Activated CD8-positive, alpha-beta memory T cell treated with anti-CD3 and anti-CD28 coated beads for 24 hours (primary cell): Measurements from ENCODE around the gene SLC41A1.

Source experiments
- DNase-seq: peaks from one replicate; pipeline ENCODE4 v3.0.0-alpha.2; 2020

SLC41A1 gene

GRCh38 chr1:205817988-205818387 is 5.0 kb upstream of the SLC41A1 start:
- DNase-seq, result no peak

GRCh38 chr1:205817364-205817763 is 4.4 kb upstream of the SLC41A1 start:
- no peak for DNase-seq

GRCh38 chr1:205813755-205814058 is 709 bp upstream of the SLC41A1 start:
- no peak for DNase-seq

GRCh38 chr1:205812271-205812877 is 624 bp downstream of the SLC41A1 start:
- no peak for DNase-seq

- DNase-seq, result no peak
These were observed 1.3 kb downstream of the SLC41A1 start for GRCh38 chr1:205811660-205812059.

- DNase-seq, result no peak
These were observed 2.4 kb downstream of the SLC41A1 start for GRCh38 chr1:205810448-205811157.

GRCh38 chr1:205809942-205810345 is 3.1 kb downstream of the SLC41A1 start:
- no peak for DNase-seq

GRCh38 chr1:205809469-205809868 is 3.5 kb downstream of the SLC41A1 start:
- no peak for DNase-seq

GRCh38 chr1:205805082-205805711 is 7.8 kb downstream of the SLC41A1 start:
- DNase-seq, result peak; percentile 68

- DNase-seq, result no peak
These were observed 8.4 kb downstream of the SLC41A1 start for GRCh38 chr1:205804605-205805004.

GRCh38 chr1:205803986-205804385 is 9.0 kb downstream of the SLC41A1 start:
- DNase-seq, result no peak

GRCh38 chr1:205802060-205802459 is 10.9 kb downstream of the SLC41A1 start:
- no peak for DNase-seq

GRCh38 chr1:205800981-205801703 is 11.9 kb downstream of the SLC41A1 start:
- no peak for DNase-seq

- no peak for DNase-seq
These were observed 12.6 kb downstream of the SLC41A1 start for GRCh38 chr1:205800427-205800826.

GRCh38 chr1:205798577-205798976 is 14.4 kb downstream of the SLC41A1 start:
- DNase-seq, result no peak

- no peak for DNase-seq
These were observed 15.8 kb downstream of the SLC41A1 start for GRCh38 chr1:205797168-205797567.

GRCh38 chr1:205794011-205794730 is 18.8 kb downstream of the SLC41A1 start:
- no peak for DNase-seq

GRCh38 chr1:205792961-205793673 is 19.9 kb downstream of the SLC41A1 start:
- DNase-seq, result no peak

GRCh38 chr1:205792481-205792881 is 20.5 kb downstream of the SLC41A1 start:
- DNase-seq, result no peak

- peak; percentile 76 for DNase-seq
These were observed 21.3 kb downstream of the SLC41A1 start for GRCh38 chr1:205791568-205792180.

- DNase-seq, result no peak
These were observed 25.6 kb downstream of the SLC41A1 start for GRCh38 chr1:205787287-205787916.
